ENCODE measurements around the gene C10orf88. TPM values are rescaled to one million over a fixed set of nuclear protein-coding genes. Genes with fewer than 3 reads are reported as not detected.

Gene C10orf88
- total RNA-seq, 4 donors from 2014 or later, result 4.0 to 12.9 (median 7.1) TPM

DNA sequence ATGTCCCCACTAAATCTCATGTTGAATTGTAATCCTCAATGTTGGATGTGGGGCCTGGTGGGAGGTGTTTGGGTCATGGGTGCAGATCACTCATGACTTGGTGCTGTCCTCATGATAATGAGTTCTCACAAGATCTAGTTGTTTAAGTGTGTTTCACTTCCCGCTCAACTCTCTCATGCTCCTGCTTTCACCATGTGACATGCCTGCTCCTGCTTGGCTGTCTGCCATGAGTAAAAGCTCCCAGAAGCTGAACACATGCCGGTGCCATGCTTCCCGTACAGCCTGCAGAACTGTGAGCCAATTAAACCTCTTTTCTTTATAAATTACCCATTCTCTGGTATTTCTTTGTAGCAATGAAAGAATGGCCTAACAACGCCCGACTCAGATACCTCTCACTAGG lies 20.0 kb upstream of the C10orf88 start:
- H3K36me3 ChIP-seq, result no peaks in the 10 kb centered on the region
- no peak overlapping the region for H3K4me3 ChIP-seq
- no peaks in the 10 kb centered on the region for H3K4me1 ChIP-seq
- WGBS, 2 donors (ENCODE audit: low coverage in 1 of 2), result 40 to 51% methylated on average over 4 to 5 of the region's 5 CpGs
- no peak overlapping the region for H3K27ac ChIP-seq
- ATAC-seq, result no peak
- TF ChIP-seq POLR2A (IDR thresholded peaks at IDR 0.05), result no peak
- TF ChIP-seq, protein P1, sequence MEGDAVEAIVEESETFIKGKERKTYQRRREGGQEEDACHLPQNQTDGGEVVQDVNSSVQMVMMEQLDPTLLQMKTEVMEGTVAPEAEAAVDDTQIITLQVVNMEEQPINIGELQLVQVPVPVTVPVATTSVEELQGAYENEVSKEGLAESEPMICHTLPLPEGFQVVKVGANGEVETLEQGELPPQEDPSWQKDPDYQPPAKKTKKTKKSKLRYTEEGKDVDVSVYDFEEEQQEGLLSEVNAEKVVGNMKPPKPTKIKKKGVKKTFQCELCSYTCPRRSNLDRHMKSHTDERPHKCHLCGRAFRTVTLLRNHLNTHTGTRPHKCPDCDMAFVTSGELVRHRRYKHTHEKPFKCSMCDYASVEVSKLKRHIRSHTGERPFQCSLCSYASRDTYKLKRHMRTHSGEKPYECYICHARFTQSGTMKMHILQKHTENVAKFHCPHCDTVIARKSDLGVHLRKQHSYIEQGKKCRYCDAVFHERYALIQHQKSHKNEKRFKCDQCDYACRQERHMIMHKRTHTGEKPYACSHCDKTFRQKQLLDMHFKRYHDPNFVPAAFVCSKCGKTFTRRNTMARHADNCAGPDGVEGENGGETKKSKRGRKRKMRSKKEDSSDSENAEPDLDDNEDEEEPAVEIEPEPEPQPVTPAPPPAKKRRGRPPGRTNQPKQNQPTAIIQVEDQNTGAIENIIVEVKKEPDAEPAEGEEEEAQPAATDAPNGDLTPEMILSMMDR (IDR thresholded peaks at IDR 0.05), result no peak
- TF ChIP-seq POLR2AphosphoS5 (IDR thresholded peaks at IDR 0.05), result no peak
- no peak for TF ChIP-seq EP300 (IDR thresholded peaks at IDR 0.05)
- no peaks in the 10 kb centered on the region for H3K27me3 ChIP-seq
- H3K9me3 ChIP-seq, result no peaks in the 10 kb centered on the region

DNA sequence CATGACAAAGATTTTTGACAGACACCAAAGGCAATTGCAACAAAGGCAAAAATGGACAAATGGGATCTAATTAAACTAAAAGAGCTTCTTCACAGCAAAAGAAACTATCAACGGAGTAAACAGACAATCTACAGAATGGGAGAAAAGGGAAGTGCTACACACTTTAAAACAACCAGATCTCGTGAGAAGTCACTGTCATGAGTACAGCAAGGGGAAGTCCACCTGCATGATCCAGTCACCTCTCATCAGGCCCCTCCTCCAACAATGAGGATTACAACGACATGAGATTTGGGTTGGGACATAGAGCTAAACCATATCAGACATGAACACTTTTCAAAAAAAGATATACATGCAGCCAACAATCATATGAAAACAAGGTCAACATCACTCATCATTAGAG lies 14.7 kb upstream of the C10orf88 start:
- Histone ChIP-seq H3K36me3 (peaks cover 0 to 10% of the 10 kb centered on the region in 2 donors), H3K4me3 (no peak overlapping the region), H3K4me1 (no peaks in the 10 kb centered on the region), H3K9me3 (peaks cover 0 to 19% (median 1%) of the 10 kb centered on the region in 3 donors), H3K27ac (no peak overlapping the region), H3K27me3 (no peaks in the 10 kb centered on the region)
- 74 to 77% methylated on average over 3 of the region's 3 CpGs for WGBS, 2 donors (ENCODE audit: low coverage in 1 of 2)
- ATAC-seq, result no peak
- no peak for TF ChIP-seq POLR2A (IDR thresholded peaks at IDR 0.05)
- no peak for TF ChIP-seq EP300 (IDR thresholded peaks at IDR 0.05)
- TF ChIP-seq POLR2AphosphoS5 (IDR thresholded peaks at IDR 0.05), result no peak
- TF ChIP-seq, protein P1 (IDR thresholded peaks at IDR 0.05), result no peak

DNA sequence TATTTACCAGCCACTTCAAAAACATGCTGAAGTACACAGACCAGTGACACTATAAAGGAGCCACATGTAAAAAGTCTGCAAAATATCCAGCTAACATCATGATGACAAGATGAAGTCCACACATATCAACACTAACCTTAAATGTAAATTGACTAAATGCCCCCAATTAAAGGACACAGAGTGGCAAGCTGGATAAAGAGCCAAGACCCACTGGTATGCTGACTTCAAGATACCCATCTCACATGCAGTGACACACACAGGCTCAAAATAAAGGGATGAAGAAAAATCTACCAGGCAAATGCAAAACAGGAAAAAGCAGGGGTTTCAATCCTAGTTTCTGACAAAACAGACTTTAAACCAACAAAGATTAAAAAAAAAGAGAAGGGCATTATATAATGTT lies 12.9 kb upstream of the C10orf88 start:
- no peak for ATAC-seq
- no peak overlapping the region for H3K27ac ChIP-seq

DNA sequence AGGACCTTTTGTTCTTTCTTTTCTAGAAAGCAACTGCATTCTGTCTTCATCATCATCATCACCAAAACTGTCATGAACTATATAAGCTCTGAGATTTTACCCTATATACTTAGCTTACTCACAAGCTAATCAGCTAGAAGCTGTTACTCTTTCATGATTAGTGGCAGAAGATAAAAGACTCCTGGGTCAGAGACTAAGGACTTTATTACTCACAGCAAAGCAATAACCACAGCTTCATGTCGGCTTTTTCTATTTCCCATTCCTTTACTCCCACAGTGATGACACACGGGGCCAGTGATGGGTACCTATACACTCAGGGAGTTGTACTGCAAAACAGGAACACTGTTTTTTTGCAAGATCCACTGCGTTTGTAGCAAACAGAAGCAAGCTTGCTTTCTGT lies 8.4 kb upstream of the C10orf88 start:
- Histone ChIP-seq H3K36me3 (peaks cover 0 to 10% of the 10 kb centered on the region in 2 donors), H3K27ac (no peak overlapping the region), H3K4me3 (no peak overlapping the region), H3K27me3 (no peaks in the 10 kb centered on the region), H3K4me1 (no peaks in the 10 kb centered on the region), H3K9me3 (peaks cover 0 to 14% (median 1%) of the 10 kb centered on the region in 3 donors)
- ATAC-seq, result no peak
- TF ChIP-seq POLR2A (IDR thresholded peaks at IDR 0.05) (no peak), EP300 (IDR thresholded peaks at IDR 0.05) (no peak), POLR2AphosphoS5 (IDR thresholded peaks at IDR 0.05) (no peak)
- TF ChIP-seq, protein P1 (IDR thresholded peaks at IDR 0.05), result no peak
- 63 to 89% methylated on average over 2 to 3 of the region's 3 CpGs for WGBS, 2 donors (ENCODE audit: low coverage in 1 of 2)

More for the DNA sequence above, 12.9 kb upstream of the C10orf88 start:
- TF ChIP-seq POLR2AphosphoS5 (IDR thresholded peaks at IDR 0.05) (no peak), POLR2A (IDR thresholded peaks at IDR 0.05) (no peak), EP300 (IDR thresholded peaks at IDR 0.05) (no peak)
- TF ChIP-seq, protein P1 (IDR thresholded peaks at IDR 0.05), result no peak
- Histone ChIP-seq H3K4me1 (no peaks in the 10 kb centered on the region), H3K36me3 (peaks cover 0 to 10% of the 10 kb centered on the region in 2 donors), H3K27me3 (no peaks in the 10 kb centered on the region), H3K4me3 (no peak overlapping the region), H3K9me3 (peaks cover 0 to 19% (median 1%) of the 10 kb centered on the region in 3 donors)

DNA sequence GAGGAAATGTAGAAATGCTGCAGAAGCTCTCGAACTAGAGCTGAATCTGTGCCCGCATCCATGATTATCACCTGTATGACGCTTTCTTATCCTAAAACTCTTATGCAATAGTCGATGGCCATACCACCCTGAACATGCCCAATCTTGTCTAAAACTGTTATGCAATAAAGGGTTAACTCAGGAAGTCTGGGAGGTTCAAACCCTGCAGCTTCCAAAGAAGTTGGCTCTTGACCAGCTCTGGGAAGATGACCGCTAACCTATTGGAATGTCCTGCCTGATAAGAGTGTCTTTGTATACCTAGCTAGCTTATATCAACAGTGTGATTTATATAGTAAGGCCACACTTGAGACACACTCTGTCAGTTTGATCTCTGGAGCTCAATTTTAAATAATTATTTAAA lies 3.4 kb upstream of the C10orf88 start:
- Histone ChIP-seq H3K36me3 (no peaks in the 10 kb centered on the region), H3K9me3 (no peaks in the 10 kb centered on the region), H3K27ac (no peak overlapping the region), H3K4me1 (peaks cover 0 to 18% (median 11%) of the 10 kb centered on the region in 3 donors), H3K4me3 (no peak overlapping the region), H3K27me3 (no peaks in the 10 kb centered on the region)
- TF ChIP-seq EP300 (IDR thresholded peaks at IDR 0.05) (no peak), POLR2AphosphoS5 (IDR thresholded peaks at IDR 0.05) (no peak), POLR2A (IDR thresholded peaks at IDR 0.05) (no peak)
- TF ChIP-seq, protein P1 (IDR thresholded peaks at IDR 0.05), result no peak
- WGBS, 2 donors (ENCODE audit: low coverage in 1 of 2), result 76% methylated on average over 5 of the region's 5 CpGs; no CpG with 5 or more reads in 1 of the 2 donors
- ATAC-seq, result no peak
